Measurements from ENCODE around the gene INPP5D.

GRCh38 chr2:233115741-233116140 lies 55.6 kb downstream of the INPP5D start:
- no peak for TF ChIP-seq CTCF (IDR thresholded peaks at IDR 0.05; ENCODE audit: low read length)
- TF ChIP-seq EZH2 (IDR thresholded peaks at IDR 0.05; ENCODE audit: borderline replicate concordance, low read length), result no peak

Measured in OCI-LY1 (cell line).